ENCODE results near the gene YAF2. TPM values are rescaled to one million over a fixed set of nuclear protein-coding genes. Genes with fewer than 3 reads are reported as not detected.

YAF2 gene
- 19.3 TPM for total RNA-seq

GRCh38 chr12:42238240-42239140 is at the start of gene YAF2:
TSS of gene YAF2 (minus strand) at chr12:42238248. CDS start at chr12:42238180, 68 bp downstream.
- H3K9me3 ChIP-seq (ENCODE audit: control insufficient read depth in 3 of 3, low read length in 3 of 3): no peaks in the 10 kb centered on the region
- peak within 1 kb of the TSS; percentile 90 to 91 (median 91) for H3K9ac ChIP-seq (ENCODE audit: low read depth in 1 of 3, low read length in 3 of 3)
- peak within 1 kb of the TSS; percentile 88 for H3K27ac ChIP-seq (ENCODE audit: low read depth, low read length)
- no peaks in the 10 kb centered on the region for H3K27me3 ChIP-seq (ENCODE audit: control insufficient read depth in 3 of 3, insufficient read depth in 3 of 3, low read length in 3 of 3)
- peak within 1 kb of the TSS; percentile 87 to 92 (median 90) for H3K4me3 ChIP-seq (ENCODE audit: low read length in 3 of 3)
- peaks cover 8 to 32% (median 19%) of the 10 kb centered on the region in 3 donors for H3K4me1 ChIP-seq (ENCODE audit: control insufficient read depth in 3 of 3, insufficient read depth in 3 of 3, low read length in 3 of 3)
- no peaks in the 10 kb centered on the region for H3K36me3 ChIP-seq (ENCODE audit: control insufficient read depth in 3 of 3, insufficient read depth in 3 of 3, low read length in 3 of 3)

GRCh38 chr12:42286741-42287140 is 48.7 kb upstream of the YAF2 start:
- no peaks in the 10 kb centered on the region for H3K36me3 ChIP-seq (ENCODE audit: control insufficient read depth in 3 of 3, insufficient read depth in 3 of 3, low read length in 3 of 3)
- H3K4me3 ChIP-seq (ENCODE audit: low read length in 3 of 3): no peak overlapping the region
- no peak overlapping the region for H3K27ac ChIP-seq (ENCODE audit: low read depth, low read length)
- H3K27me3 ChIP-seq (ENCODE audit: control insufficient read depth in 3 of 3, insufficient read depth in 3 of 3, low read length in 3 of 3): peaks cover 0 to 3% (median 0%) of the 10 kb centered on the region in 3 donors
- H3K9me3 ChIP-seq (ENCODE audit: control insufficient read depth in 3 of 3, low read length in 3 of 3): no peaks in the 10 kb centered on the region
- H3K9ac ChIP-seq (ENCODE audit: low read depth in 1 of 3, low read length in 3 of 3): no peak overlapping the region
- H3K4me1 ChIP-seq (ENCODE audit: control insufficient read depth in 3 of 3, insufficient read depth in 3 of 3, low read length in 3 of 3): no peaks in the 10 kb centered on the region

GRCh38 chr12:42285431-42285830 is 47.4 kb upstream of the YAF2 start:
- Histone ChIP-seq H3K9me3 (ENCODE audit: control insufficient read depth in 3 of 3, low read length in 3 of 3) (no peaks in the 10 kb centered on the region), H3K36me3 (ENCODE audit: control insufficient read depth in 3 of 3, insufficient read depth in 3 of 3, low read length in 3 of 3) (no peaks in the 10 kb centered on the region), H3K27me3 (ENCODE audit: control insufficient read depth in 3 of 3, insufficient read depth in 3 of 3, low read length in 3 of 3) (peaks cover 0 to 3% (median 0%) of the 10 kb centered on the region in 3 donors), H3K27ac (ENCODE audit: low read depth, low read length) (no peak overlapping the region), H3K9ac (ENCODE audit: low read depth in 1 of 3, low read length in 3 of 3) (no peak overlapping the region), H3K4me1 (ENCODE audit: control insufficient read depth in 3 of 3, insufficient read depth in 3 of 3, low read length in 3 of 3) (no peaks in the 10 kb centered on the region), H3K4me3 (ENCODE audit: low read length in 3 of 3) (no peak overlapping the region)

GRCh38 chr12:42284876-42285275 is 46.8 kb upstream of the YAF2 start:
- Histone ChIP-seq H3K27me3 (ENCODE audit: control insufficient read depth in 3 of 3, insufficient read depth in 3 of 3, low read length in 3 of 3) (peaks cover 0 to 3% (median 0%) of the 10 kb centered on the region in 3 donors), H3K4me1 (ENCODE audit: control insufficient read depth in 3 of 3, insufficient read depth in 3 of 3, low read length in 3 of 3) (no peaks in the 10 kb centered on the region), H3K9me3 (ENCODE audit: control insufficient read depth in 3 of 3, low read length in 3 of 3) (no peaks in the 10 kb centered on the region), H3K27ac (ENCODE audit: low read depth, low read length) (no peak overlapping the region), H3K4me3 (ENCODE audit: low read length in 3 of 3) (no peak overlapping the region), H3K9ac (ENCODE audit: low read depth in 1 of 3, low read length in 3 of 3) (no peak overlapping the region), H3K36me3 (ENCODE audit: control insufficient read depth in 3 of 3, insufficient read depth in 3 of 3, low read length in 3 of 3) (no peaks in the 10 kb centered on the region)

- H3K4me3 ChIP-seq (ENCODE audit: low read length in 3 of 3): no peak overlapping the region
- no peak overlapping the region for H3K27ac ChIP-seq (ENCODE audit: low read depth, low read length)
- peaks cover 0 to 3% (median 0%) of the 10 kb centered on the region in 3 donors for H3K27me3 ChIP-seq (ENCODE audit: control insufficient read depth in 3 of 3, insufficient read depth in 3 of 3, low read length in 3 of 3)
- H3K9me3 ChIP-seq (ENCODE audit: control insufficient read depth in 3 of 3, low read length in 3 of 3): no peaks in the 10 kb centered on the region
- H3K4me1 ChIP-seq (ENCODE audit: control insufficient read depth in 3 of 3, insufficient read depth in 3 of 3, low read length in 3 of 3): no peaks in the 10 kb centered on the region
- H3K9ac ChIP-seq (ENCODE audit: low read depth in 1 of 3, low read length in 3 of 3): no peak overlapping the region
- no peaks in the 10 kb centered on the region for H3K36me3 ChIP-seq (ENCODE audit: control insufficient read depth in 3 of 3, insufficient read depth in 3 of 3, low read length in 3 of 3)
Observed at GRCh38 chr12:42284157-42284556, 46.1 kb upstream of the YAF2 start.

- no peak overlapping the region for H3K27ac ChIP-seq (ENCODE audit: low read depth, low read length)
- no peak overlapping the region for H3K9ac ChIP-seq (ENCODE audit: low read depth in 1 of 3, low read length in 3 of 3)
- H3K36me3 ChIP-seq (ENCODE audit: control insufficient read depth in 3 of 3, insufficient read depth in 3 of 3, low read length in 3 of 3): no peaks in the 10 kb centered on the region
- H3K27me3 ChIP-seq (ENCODE audit: control insufficient read depth in 3 of 3, insufficient read depth in 3 of 3, low read length in 3 of 3): peaks cover 0 to 3% (median 0%) of the 10 kb centered on the region in 3 donors
- no peak overlapping the region for H3K4me3 ChIP-seq (ENCODE audit: low read length in 3 of 3)
- no peaks in the 10 kb centered on the region for H3K9me3 ChIP-seq (ENCODE audit: control insufficient read depth in 3 of 3, low read length in 3 of 3)
- no peaks in the 10 kb centered on the region for H3K4me1 ChIP-seq (ENCODE audit: control insufficient read depth in 3 of 3, insufficient read depth in 3 of 3, low read length in 3 of 3)
Observed at GRCh38 chr12:42283739-42284138, 45.7 kb upstream of the YAF2 start.

GRCh38 chr12:42282294-42282693 is 44.2 kb upstream of the YAF2 start:
- H3K9ac ChIP-seq (ENCODE audit: low read depth in 1 of 3, low read length in 3 of 3): no peak overlapping the region

GRCh38 chr12:42281844-42282243 is 43.8 kb upstream of the YAF2 start:
- no peaks in the 10 kb centered on the region for H3K9me3 ChIP-seq (ENCODE audit: control insufficient read depth in 3 of 3, low read length in 3 of 3)
- H3K27ac ChIP-seq (ENCODE audit: low read depth, low read length): no peak overlapping the region
- no peak overlapping the region for H3K9ac ChIP-seq (ENCODE audit: low read depth in 1 of 3, low read length in 3 of 3)
- H3K4me1 ChIP-seq (ENCODE audit: control insufficient read depth in 3 of 3, insufficient read depth in 3 of 3, low read length in 3 of 3): no peaks in the 10 kb centered on the region
- H3K4me3 ChIP-seq (ENCODE audit: low read length in 3 of 3): no peak overlapping the region
- H3K36me3 ChIP-seq (ENCODE audit: control insufficient read depth in 3 of 3, insufficient read depth in 3 of 3, low read length in 3 of 3): no peaks in the 10 kb centered on the region
- H3K27me3 ChIP-seq (ENCODE audit: control insufficient read depth in 3 of 3, insufficient read depth in 3 of 3, low read length in 3 of 3): no peaks in the 10 kb centered on the region

More at GRCh38 chr12:42282294-42282693, 44.2 kb upstream of the YAF2 start:
- Histone ChIP-seq H3K27ac (ENCODE audit: low read depth, low read length) (no peak overlapping the region), H3K9me3 (ENCODE audit: control insufficient read depth in 3 of 3, low read length in 3 of 3) (no peaks in the 10 kb centered on the region), H3K27me3 (ENCODE audit: control insufficient read depth in 3 of 3, insufficient read depth in 3 of 3, low read length in 3 of 3) (no peaks in the 10 kb centered on the region), H3K4me3 (ENCODE audit: low read length in 3 of 3) (no peak overlapping the region), H3K36me3 (ENCODE audit: control insufficient read depth in 3 of 3, insufficient read depth in 3 of 3, low read length in 3 of 3) (no peaks in the 10 kb centered on the region), H3K4me1 (ENCODE audit: control insufficient read depth in 3 of 3, insufficient read depth in 3 of 3, low read length in 3 of 3) (no peaks in the 10 kb centered on the region)

GRCh38 chr12:42281278-42281677 is 43.2 kb upstream of the YAF2 start:
- Histone ChIP-seq H3K9ac (ENCODE audit: low read depth in 1 of 3, low read length in 3 of 3) (no peak overlapping the region), H3K4me3 (ENCODE audit: low read length in 3 of 3) (no peak overlapping the region), H3K36me3 (ENCODE audit: control insufficient read depth in 3 of 3, insufficient read depth in 3 of 3, low read length in 3 of 3) (no peaks in the 10 kb centered on the region), H3K27ac (ENCODE audit: low read depth, low read length) (no peak overlapping the region), H3K4me1 (ENCODE audit: control insufficient read depth in 3 of 3, insufficient read depth in 3 of 3, low read length in 3 of 3) (no peaks in the 10 kb centered on the region), H3K27me3 (ENCODE audit: control insufficient read depth in 3 of 3, insufficient read depth in 3 of 3, low read length in 3 of 3) (no peaks in the 10 kb centered on the region), H3K9me3 (ENCODE audit: control insufficient read depth in 3 of 3, low read length in 3 of 3) (no peaks in the 10 kb centered on the region)

- no peaks in the 10 kb centered on the region for H3K27me3 ChIP-seq (ENCODE audit: control insufficient read depth in 3 of 3, insufficient read depth in 3 of 3, low read length in 3 of 3)
- no peaks in the 10 kb centered on the region for H3K9me3 ChIP-seq (ENCODE audit: control insufficient read depth in 3 of 3, low read length in 3 of 3)
- no peaks in the 10 kb centered on the region for H3K4me1 ChIP-seq (ENCODE audit: control insufficient read depth in 3 of 3, insufficient read depth in 3 of 3, low read length in 3 of 3)
- no peaks in the 10 kb centered on the region for H3K36me3 ChIP-seq (ENCODE audit: control insufficient read depth in 3 of 3, insufficient read depth in 3 of 3, low read length in 3 of 3)
- H3K27ac ChIP-seq (ENCODE audit: low read depth, low read length): no peak overlapping the region
- no peak overlapping the region for H3K4me3 ChIP-seq (ENCODE audit: low read length in 3 of 3)
- no peak overlapping the region for H3K9ac ChIP-seq (ENCODE audit: low read depth in 1 of 3, low read length in 3 of 3)
Observed at GRCh38 chr12:42278128-42278510, 40.1 kb upstream of the YAF2 start.

Measured in skeletal muscle tissue (tissue), 4 donors.